GM12892 (cell line): ENCODE measurements around the gene HYPK.

Experiments
- POLR2A ChIP-seq: IDR thresholded peaks from 2 replicates; pipeline ENCODE4 v1.6.1; 2011; ENCODE audit warnings: low read depth, low read length, control low read depth
- TAF1 ChIP-seq: IDR thresholded peaks from 2 replicates; pipeline ENCODE4 v1.6.1; 2011; ENCODE audit warnings: low read depth, mild to moderate bottlenecking, control low read depth, low read length, borderline replicate concordance

- TF ChIP-seq TAF1, result no peak
- no peak for TF ChIP-seq POLR2A
Measured at GRCh38 chr15:43751885-43752284, 48.5 kb upstream of the HYPK start.
